HEK293 (cell line): Measurements from ENCODE around the gene ZFHX3.

Experiments
- CTCF ChIA-PET: fragments of 350-600 bp; formaldehyde crosslinking; extraction: SDS; loops from one replicate; lab custom pipeline; 2021; ENCODE audit warnings: antibody characterized with exemption; lab: Yijun Ruan, JAX
- POLR2A ChIA-PET: fragments of 300-600 bp; formaldehyde crosslinking; extraction: SDS; loops from one replicate; lab custom pipeline; 2020; ENCODE audit warnings: antibody characterized with exemption, inconsistent platforms; lab: Yijun Ruan, JAX
- H3K27ac ChIP-seq: fragments of 200-500 bp; sonication (Bioruptor generic); 2 replicates; pipeline ENCODE4 v1.5.1; 2014; ENCODE audit warnings: low read depth, low read length, control low read depth, inconsistent platforms; ENCODE audit errors: extremely low read depth
- H3K36me3 ChIP-seq, 2 experiments: fragments of 200-500 bp in 1 of 2; sonication (Bioruptor generic) in 1 of 2; 1 replicate in 1 of 2; 2 replicates in 1 of 2; pipeline ENCODE4 v1.5.1; 2014 to 2017; ENCODE audit warnings: inconsistent platforms in 2 of 2, low read length in 2 of 2; ENCODE audit not compliant: control insufficient read depth in 2 of 2, insufficient read depth in 1 of 2
- H3K4me1 ChIP-seq: fragments of 200-500 bp; sonication (Bioruptor generic); 2 replicates; pipeline ENCODE4 v1.5.1; 2014; ENCODE audit warnings: mild to moderate bottlenecking, low read length, inconsistent platforms; ENCODE audit not compliant: control insufficient read depth, insufficient read depth
- H3K4me3 ChIP-seq: 2 replicates; pipeline ENCODE4 v1.5.1; 2011; ENCODE audit warnings: low read depth, mild to moderate bottlenecking, control low read depth, low read length, moderate library complexity
- H3K9me3 ChIP-seq: fragments of 200-500 bp; sonication (Bioruptor generic); 2 replicates; pipeline ENCODE4 v1.5.1; 2014; ENCODE audit warnings: low read depth, low read length, inconsistent platforms; ENCODE audit not compliant: control insufficient read depth, insufficient read depth
- EGR2 ChIP-seq: fragments of 450-650 bp; formaldehyde crosslinking; IDR thresholded peaks from 2 replicates; pipeline ENCODE4 v1.5.1; 2016; ENCODE audit warnings: low read depth, missing biosample characterization, missing genetic modification characterization
- KLF16 ChIP-seq: fragments of 450-650 bp; formaldehyde crosslinking; IDR thresholded peaks from 2 replicates; pipeline ENCODE4 v1.5.1; 2017; ENCODE audit warnings: missing biosample characterization, missing genetic modification characterization
- OSR2 ChIP-seq: fragments of 450-650 bp; formaldehyde crosslinking; IDR thresholded peaks from 2 replicates; pipeline ENCODE4 v1.5.1; 2016; ENCODE audit warnings: missing biosample characterization, missing genetic modification characterization
- TCF7L2 ChIP-seq: IDR thresholded peaks from 2 replicates; pipeline ENCODE4 v1.6.1; 2011; ENCODE audit warnings: low read depth, mild to moderate bottlenecking, inconsistent platforms, low read length, moderate library complexity, borderline replicate concordance
- YY2 ChIP-seq: fragments of 450-650 bp; formaldehyde crosslinking; IDR thresholded peaks from 2 replicates; pipeline ENCODE4 v1.5.1; 2016; ENCODE audit warnings: missing biosample characterization, missing genetic modification characterization
- ZFHX2 ChIP-seq: fragments of 450-650 bp; formaldehyde crosslinking; conservative IDR thresholded peaks from 2 replicates; pipeline ENCODE4 v1.5.1; 2016; ENCODE audit warnings: missing biosample characterization, missing genetic modification characterization
- ZIC2 ChIP-seq: fragments of 450-650 bp; formaldehyde crosslinking; IDR thresholded peaks from 2 replicates; pipeline ENCODE4 v1.5.1; 2016; ENCODE audit warnings: missing biosample characterization, missing genetic modification characterization
- ZNF19 ChIP-seq: fragments of 450-650 bp; formaldehyde crosslinking; IDR thresholded peaks from 2 replicates; pipeline ENCODE4; 2016; ENCODE audit warnings: missing biosample characterization, missing genetic modification characterization, low read depth
- ZNF521 ChIP-seq: fragments of 450-650 bp; formaldehyde crosslinking; IDR thresholded peaks from 2 replicates; pipeline ENCODE4 v1.5.1; 2017; ENCODE audit warnings: missing biosample characterization, mild to moderate bottlenecking, missing genetic modification characterization
- ZNF544 ChIP-seq: fragments of 450-650 bp; formaldehyde crosslinking; IDR thresholded peaks from 2 replicates; pipeline ENCODE4 v1.5.0; 2017; ENCODE audit warnings: missing biosample characterization, missing genetic modification characterization
- ZNF624 ChIP-seq: fragments of 450-650 bp; formaldehyde crosslinking; IDR thresholded peaks from 2 replicates; pipeline ENCODE4 v1.5.1; 2017; ENCODE audit warnings: missing biosample characterization, missing genetic modification characterization
- ZNF776 ChIP-seq: fragments of 450-650 bp; formaldehyde crosslinking; IDR thresholded peaks from 2 replicates; pipeline ENCODE4 v1.5.0; 2017; ENCODE audit warnings: missing biosample characterization, missing genetic modification characterization, borderline replicate concordance
- ZNF777 ChIP-seq: fragments of 450-650 bp; formaldehyde crosslinking; IDR thresholded peaks from 2 replicates; pipeline ENCODE4 v1.5.1; 2017; ENCODE audit warnings: missing biosample characterization, missing genetic modification characterization, borderline replicate concordance
- ZNF843 ChIP-seq: fragments of 450-650 bp; formaldehyde crosslinking; IDR thresholded peaks from 2 replicates; pipeline ENCODE4 v1.5.1; 2016; ENCODE audit warnings: missing biosample characterization, missing genetic modification characterization
- ZSCAN23 ChIP-seq: fragments of 450-650 bp; formaldehyde crosslinking; IDR thresholded peaks from 2 replicates; pipeline ENCODE4 v1.5.1; 2016; ENCODE audit warnings: missing biosample characterization, missing genetic modification characterization
- TF ChIP-seq, protein P1 (sequence below): fragments of 450-650 bp; formaldehyde crosslinking; IDR thresholded peaks from 2 replicates; pipeline ENCODE4 v1.5.1; 2016; ENCODE audit warnings: missing biosample characterization, missing genetic modification characterization
- TF ChIP-seq, protein P2 (sequence below): fragments of 450-650 bp; formaldehyde crosslinking; IDR thresholded peaks from 2 replicates; pipeline ENCODE4 v1.5.1; 2016; ENCODE audit warnings: missing biosample characterization, missing genetic modification characterization
- TF ChIP-seq, protein P3 (sequence below): fragments of 450-650 bp; formaldehyde crosslinking; IDR thresholded peaks from 2 replicates; pipeline ENCODE4 v1.5.1; 2016; ENCODE audit warnings: missing biosample characterization, missing genetic modification characterization
- TF ChIP-seq, protein P4 (sequence below): fragments of 450-650 bp; formaldehyde crosslinking; IDR thresholded peaks from 2 replicates; pipeline ENCODE4 v1.5.1; 2016; ENCODE audit warnings: missing biosample characterization, missing genetic modification characterization
- TF ChIP-seq, protein P5 (sequence below): fragments of 450-650 bp; formaldehyde crosslinking; IDR thresholded peaks from 2 replicates; pipeline ENCODE4 v1.5.1; 2016; ENCODE audit warnings: missing biosample characterization, missing genetic modification characterization

ZFHX3 gene

DNA sequence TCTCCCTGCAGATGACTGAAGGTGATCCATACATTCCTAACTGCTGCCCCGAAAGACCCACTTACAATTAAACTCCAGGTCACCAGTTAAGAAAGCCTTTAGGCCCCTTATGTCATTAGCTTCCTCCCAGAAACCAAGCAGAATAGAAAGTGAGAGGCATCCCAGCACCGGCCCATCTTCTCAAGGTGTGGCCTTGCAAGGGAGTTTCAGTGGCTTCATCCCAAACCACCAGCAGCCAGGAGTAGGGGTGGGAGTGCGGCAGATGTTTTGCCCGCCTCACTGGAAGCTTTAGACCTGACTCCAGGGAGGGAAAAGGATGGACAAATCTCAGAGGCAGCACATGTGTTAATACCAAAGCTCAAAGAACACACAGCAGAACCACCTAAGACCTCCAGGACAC, 5.1 kb downstream of the ZFHX3 start:
- CTCF ChIA-PET = interaction anchor here (0.7 to 1.0 kb wide), 2 partner anchors 48 to 122 kb away, joined by 4 read pairs; no protein-coding TSS in a partner anchor
- TF ChIP-seq, protein P1, sequence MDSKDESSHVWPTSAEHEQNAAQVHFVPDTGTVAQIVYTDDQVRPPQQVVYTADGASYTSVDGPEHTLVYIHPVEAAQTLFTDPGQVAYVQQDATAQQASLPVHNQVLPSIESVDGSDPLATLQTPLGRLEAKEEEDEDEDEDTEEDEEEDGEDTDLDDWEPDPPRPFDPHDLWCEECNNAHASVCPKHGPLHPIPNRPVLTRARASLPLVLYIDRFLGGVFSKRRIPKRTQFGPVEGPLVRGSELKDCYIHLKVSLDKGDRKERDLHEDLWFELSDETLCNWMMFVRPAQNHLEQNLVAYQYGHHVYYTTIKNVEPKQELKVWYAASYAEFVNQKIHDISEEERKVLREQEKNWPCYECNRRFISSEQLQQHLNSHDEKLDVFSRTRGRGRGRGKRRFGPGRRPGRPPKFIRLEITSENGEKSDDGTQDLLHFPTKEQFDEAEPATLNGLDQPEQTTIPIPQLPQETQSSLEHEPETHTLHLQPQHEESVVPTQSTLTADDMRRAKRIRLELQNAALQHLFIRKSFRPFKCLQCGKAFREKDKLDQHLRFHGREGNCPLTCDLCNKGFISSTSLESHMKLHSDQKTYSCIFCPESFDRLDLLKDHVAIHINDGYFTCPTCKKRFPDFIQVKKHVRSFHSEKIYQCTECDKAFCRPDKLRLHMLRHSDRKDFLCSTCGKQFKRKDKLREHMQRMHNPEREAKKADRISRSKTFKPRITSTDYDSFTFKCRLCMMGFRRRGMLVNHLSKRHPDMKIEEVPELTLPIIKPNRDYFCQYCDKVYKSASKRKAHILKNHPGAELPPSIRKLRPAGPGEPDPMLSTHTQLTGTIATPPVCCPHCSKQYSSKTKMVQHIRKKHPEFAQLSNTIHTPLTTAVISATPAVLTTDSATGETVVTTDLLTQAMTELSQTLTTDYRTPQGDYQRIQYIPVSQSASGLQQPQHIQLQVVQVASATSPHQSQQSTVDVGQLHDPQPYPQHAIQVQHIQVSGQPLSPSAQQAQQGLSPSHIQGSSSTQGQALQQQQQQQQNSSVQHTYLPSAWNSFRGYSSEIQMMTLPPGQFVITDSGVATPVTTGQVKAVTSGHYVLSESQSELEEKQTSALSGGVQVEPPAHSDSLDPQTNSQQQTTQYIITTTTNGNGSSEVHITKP (tag by site-specific recombination) = 0 out of 2 replicates have a peak, but pooled peaks have one; percentile 36
- no peak for TF ChIP-seq EGR2 (tag by site-specific recombination)
- Histone ChIP-seq H3K36me3 (no peaks in the 10 kb centered on the region), H3K4me3 (no peak overlapping the region), H3K4me1 (peaks cover 31% of the 10 kb centered on the region), H3K9me3 (no peaks in the 10 kb centered on the region), H3K27ac (no peak overlapping the region)
- POLR2A ChIA-PET = no interaction called here

DNA sequence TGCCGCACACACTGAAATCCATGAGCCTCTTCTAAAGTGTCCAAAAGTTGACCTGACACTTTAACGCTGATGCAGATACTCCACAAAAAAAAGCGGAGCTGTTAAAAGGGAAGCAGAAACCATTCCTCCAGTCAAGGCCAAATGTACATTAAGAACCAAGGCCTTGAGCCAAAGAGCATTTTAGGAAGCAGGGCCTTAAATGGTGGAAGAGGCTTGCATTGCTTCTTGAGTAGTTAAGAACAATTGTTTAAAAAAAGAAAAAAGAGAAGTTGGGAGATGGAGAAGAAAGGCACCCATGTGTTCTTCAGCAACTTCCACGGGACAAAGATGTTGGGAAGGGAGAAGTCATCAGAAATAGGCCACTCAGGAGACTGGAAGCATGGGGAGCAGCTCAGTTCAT, 6.3 kb downstream of the ZFHX3 start:
- Histone ChIP-seq H3K36me3 (no peaks in the 10 kb centered on the region), H3K4me1 (peaks cover 40% of the 10 kb centered on the region), H3K9me3 (no peaks in the 10 kb centered on the region), H3K27ac (no peak overlapping the region), H3K4me3 (no peak overlapping the region)
- POLR2A ChIA-PET = no interaction called here
- CTCF ChIA-PET = no interaction called here
- TF ChIP-seq ZNF843 (tag by site-specific recombination) = no peak
- TF ChIP-seq, protein P2, sequence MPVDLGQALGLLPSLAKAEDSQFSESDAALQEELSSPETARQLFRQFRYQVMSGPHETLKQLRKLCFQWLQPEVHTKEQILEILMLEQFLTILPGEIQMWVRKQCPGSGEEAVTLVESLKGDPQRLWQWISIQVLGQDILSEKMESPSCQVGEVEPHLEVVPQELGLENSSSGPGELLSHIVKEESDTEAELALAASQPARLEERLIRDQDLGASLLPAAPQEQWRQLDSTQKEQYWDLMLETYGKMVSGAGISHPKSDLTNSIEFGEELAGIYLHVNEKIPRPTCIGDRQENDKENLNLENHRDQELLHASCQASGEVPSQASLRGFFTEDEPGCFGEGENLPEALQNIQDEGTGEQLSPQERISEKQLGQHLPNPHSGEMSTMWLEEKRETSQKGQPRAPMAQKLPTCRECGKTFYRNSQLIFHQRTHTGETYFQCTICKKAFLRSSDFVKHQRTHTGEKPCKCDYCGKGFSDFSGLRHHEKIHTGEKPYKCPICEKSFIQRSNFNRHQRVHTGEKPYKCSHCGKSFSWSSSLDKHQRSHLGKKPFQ (tag by site-specific recombination) = no peak
- TF ChIP-seq ZIC2 = no peak
- no peak for TF ChIP-seq YY2 (tag by site-specific recombination)
- no peak for TF ChIP-seq TCF7L2
- no peak for TF ChIP-seq ZNF521 (tag by site-specific recombination)
- no peak for TF ChIP-seq ZNF776 (tag by site-specific recombination)
- TF ChIP-seq ZNF544 (tag by site-specific recombination) = no peak
- TF ChIP-seq, protein P3, sequence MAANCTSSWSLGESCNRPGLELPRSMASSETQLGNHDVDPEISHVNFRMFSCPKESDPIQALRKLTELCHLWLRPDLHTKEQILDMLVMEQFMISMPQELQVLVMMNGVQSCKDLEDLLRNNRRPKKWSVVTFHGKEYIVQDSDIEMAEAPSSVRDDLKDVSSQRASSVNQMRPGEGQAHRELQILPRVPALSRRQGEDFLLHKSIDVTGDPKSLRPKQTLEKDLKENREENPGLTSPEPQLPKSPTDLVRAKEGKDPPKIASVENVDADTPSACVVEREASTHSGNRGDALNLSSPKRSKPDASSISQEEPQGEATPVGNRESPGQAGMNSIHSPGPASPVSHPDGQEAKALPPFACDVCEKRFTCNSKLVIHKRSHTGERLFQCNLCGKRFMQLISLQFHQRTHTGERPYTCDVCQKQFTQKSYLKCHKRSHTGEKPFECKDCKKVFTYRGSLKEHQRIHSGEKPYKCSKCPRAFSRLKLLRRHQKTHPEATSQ (tag by site-specific recombination) = no peak
- no peak for TF ChIP-seq ZFHX2 (tag by site-specific recombination)
- TF ChIP-seq ZSCAN23 (tag by site-specific recombination) = no peak
- TF ChIP-seq ZNF19 (tag by site-specific recombination) = no peak
- no peak for TF ChIP-seq ZNF777 (tag by site-specific recombination)
- no peak for TF ChIP-seq OSR2
- TF ChIP-seq KLF16 = no peak
- TF ChIP-seq, protein P4, sequence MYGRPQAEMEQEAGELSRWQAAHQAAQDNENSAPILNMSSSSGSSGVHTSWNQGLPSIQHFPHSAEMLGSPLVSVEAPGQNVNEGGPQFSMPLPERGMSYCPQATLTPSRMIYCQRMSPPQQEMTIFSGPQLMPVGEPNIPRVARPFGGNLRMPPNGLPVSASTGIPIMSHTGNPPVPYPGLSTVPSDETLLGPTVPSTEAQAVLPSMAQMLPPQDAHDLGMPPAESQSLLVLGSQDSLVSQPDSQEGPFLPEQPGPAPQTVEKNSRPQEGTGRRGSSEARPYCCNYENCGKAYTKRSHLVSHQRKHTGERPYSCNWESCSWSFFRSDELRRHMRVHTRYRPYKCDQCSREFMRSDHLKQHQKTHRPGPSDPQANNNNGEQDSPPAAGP (tag by site-specific recombination) = no peak
- no peak for TF ChIP-seq ZNF624
- TF ChIP-seq, protein P5, sequence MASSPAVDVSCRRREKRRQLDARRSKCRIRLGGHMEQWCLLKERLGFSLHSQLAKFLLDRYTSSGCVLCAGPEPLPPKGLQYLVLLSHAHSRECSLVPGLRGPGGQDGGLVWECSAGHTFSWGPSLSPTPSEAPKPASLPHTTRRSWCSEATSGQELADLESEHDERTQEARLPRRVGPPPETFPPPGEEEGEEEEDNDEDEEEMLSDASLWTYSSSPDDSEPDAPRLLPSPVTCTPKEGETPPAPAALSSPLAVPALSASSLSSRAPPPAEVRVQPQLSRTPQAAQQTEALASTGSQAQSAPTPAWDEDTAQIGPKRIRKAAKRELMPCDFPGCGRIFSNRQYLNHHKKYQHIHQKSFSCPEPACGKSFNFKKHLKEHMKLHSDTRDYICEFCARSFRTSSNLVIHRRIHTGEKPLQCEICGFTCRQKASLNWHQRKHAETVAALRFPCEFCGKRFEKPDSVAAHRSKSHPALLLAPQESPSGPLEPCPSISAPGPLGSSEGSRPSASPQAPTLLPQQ (tag by site-specific recombination) = no peak
